ENCODE data around the gene FBXL17. TPM values are rescaled to one million over a fixed set of nuclear protein-coding genes. Genes with fewer than 3 reads are reported as not detected.

Gene FBXL17
- total RNA-seq, 5 donors from 2014 or later (not counting 1 experiment from before 2014, with no cell fraction given): 20.4 to 30.1 (median 22.1) TPM

DNA sequence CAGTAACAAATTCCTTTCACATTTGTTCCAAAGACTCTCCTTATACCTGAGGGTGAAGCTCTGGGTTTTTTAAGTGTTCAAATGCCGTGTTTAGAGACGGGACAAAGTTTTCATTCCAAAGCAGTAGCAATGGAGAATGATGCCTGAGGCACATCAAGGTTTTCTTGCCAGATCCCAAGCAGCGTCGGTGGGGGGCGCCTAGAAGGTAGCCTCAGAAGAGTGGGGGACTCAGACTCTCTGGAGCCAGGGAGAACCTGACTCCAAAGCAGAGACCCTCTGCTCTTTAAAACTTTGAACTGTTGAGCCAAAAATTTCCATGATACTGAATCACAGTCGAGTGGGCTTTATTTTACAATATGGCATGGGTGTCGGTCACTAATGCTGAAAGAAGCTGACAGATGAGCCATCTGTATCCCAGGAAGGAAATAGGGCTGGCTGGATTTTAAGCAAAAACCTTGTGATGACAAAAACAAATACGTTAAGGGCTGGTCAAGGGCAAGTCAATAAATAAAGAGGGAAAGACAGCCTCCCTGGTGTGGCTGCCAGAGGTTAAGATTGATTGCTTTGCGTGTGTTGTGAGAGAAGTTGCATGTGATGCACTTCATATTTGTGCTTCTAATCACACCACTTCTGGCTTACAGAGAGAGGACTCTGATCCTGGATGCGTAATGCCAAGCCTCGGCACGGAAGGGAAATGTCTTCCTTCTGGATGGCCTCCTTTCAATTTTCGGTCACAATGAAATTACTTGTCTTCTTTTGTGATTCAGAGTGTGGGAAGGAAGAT lies 550.1 kb downstream of the FBXL17 start:
- CTCF ChIA-PET: no interaction called here
- WGBS (ENCODE audit: insufficient coverage): 85% methylated on average over 9 of the region's 13 CpGs
- H3K9me3 ChIP-seq: no peaks in the 10 kb centered on the region
- no peak overlapping the region for H3K27ac Mint-ChIP-seq
- H3K36me3 Mint-ChIP-seq: no peaks in the 10 kb centered on the region
- POLR2A ChIA-PET: no interaction called here
- H3K4me1 ChIP-seq (ENCODE audit: control insufficient read depth in 1 of 2, extremely low read depth in 1 of 2, insufficient read depth in 2 of 2, low read length in 2 of 2): no peaks in the 10 kb centered on the region
- no peak overlapping the region for H3K27ac ChIP-seq (ENCODE audit: low read length)
- DNase-seq (no peak), ATAC-seq (replicated peaks in 1 of 4) (no peak)
- no peak overlapping the region for H3K4me3 ChIP-seq (ENCODE audit: control insufficient read depth in 1 of 2, extremely low read depth in 1 of 2, low read length in 1 of 2)
- no peaks in the 10 kb centered on the region for H3K27me3 Mint-ChIP-seq
- H3K4me1 Mint-ChIP-seq: no peaks in the 10 kb centered on the region
- H3K9me3 Mint-ChIP-seq: no peaks in the 10 kb centered on the region
- no peak overlapping the region for H3K4me3 Mint-ChIP-seq
- no peaks in the 10 kb centered on the region for H3K36me3 ChIP-seq (ENCODE audit: control insufficient read depth in 2 of 2, extremely low read depth in 1 of 2, insufficient read depth in 1 of 2, low read length in 1 of 2)
- H3K27me3 ChIP-seq (replicated peaks in 1 of 2; ENCODE audit: control insufficient read depth in 2 of 2, extremely low read depth in 1 of 2, insufficient read depth in 2 of 2, low read length in 1 of 2): no peaks in the 10 kb centered on the region

- no peaks in the 10 kb centered on the region for H3K4me1 ChIP-seq (ENCODE audit: control insufficient read depth in 1 of 2, extremely low read depth in 1 of 2, insufficient read depth in 2 of 2, low read length in 2 of 2)
- ChIA-PET CTCF (no interaction called here), POLR2A (no interaction called here)
- H3K4me3 ChIP-seq (ENCODE audit: control insufficient read depth in 1 of 2, extremely low read depth in 1 of 2, low read length in 1 of 2): no peak overlapping the region
- Mint-ChIP-seq H3K27ac (no peak overlapping the region), H3K4me1 (no peaks in the 10 kb centered on the region), H3K27me3 (no peaks in the 10 kb centered on the region), H3K4me3 (no peak overlapping the region), H3K36me3 (no peaks in the 10 kb centered on the region), H3K9me3 (no peaks in the 10 kb centered on the region)
- H3K36me3 ChIP-seq (ENCODE audit: control insufficient read depth in 2 of 2, extremely low read depth in 1 of 2, insufficient read depth in 1 of 2, low read length in 1 of 2): no peaks in the 10 kb centered on the region
- H3K9me3 ChIP-seq: no peaks in the 10 kb centered on the region
- 60% methylated on average over 1 of the region's 6 CpGs for WGBS (ENCODE audit: insufficient coverage)
- ATAC-seq (replicated peaks in 1 of 4) (no peak), DNase-seq (no peak)
- H3K27ac ChIP-seq (ENCODE audit: low read length): no peak overlapping the region
- H3K27me3 ChIP-seq (replicated peaks in 1 of 2; ENCODE audit: control insufficient read depth in 2 of 2, extremely low read depth in 1 of 2, insufficient read depth in 2 of 2, low read length in 1 of 2): no peaks in the 10 kb centered on the region
Measured at GRCh38 chr5:107830750-107831149, 551.1 kb downstream of the FBXL17 start.

- POLR2A ChIA-PET: no interaction called here
- no peak for DNase-seq
- ATAC-seq (replicated peaks in 1 of 4): no peak
- Histone ChIP-seq H3K4me1 (ENCODE audit: control insufficient read depth in 1 of 2, extremely low read depth in 1 of 2, insufficient read depth in 2 of 2, low read length in 2 of 2) (no peaks in the 10 kb centered on the region), H3K27me3 (replicated peaks in 1 of 2; ENCODE audit: control insufficient read depth in 2 of 2, extremely low read depth in 1 of 2, insufficient read depth in 2 of 2, low read length in 1 of 2) (no peaks in the 10 kb centered on the region), H3K36me3 (ENCODE audit: control insufficient read depth in 2 of 2, extremely low read depth in 1 of 2, insufficient read depth in 1 of 2, low read length in 1 of 2) (no peaks in the 10 kb centered on the region), H3K27ac (ENCODE audit: low read length) (no peak overlapping the region), H3K4me3 (ENCODE audit: control insufficient read depth in 1 of 2, extremely low read depth in 1 of 2, low read length in 1 of 2) (no peak overlapping the region), H3K9me3 (no peaks in the 10 kb centered on the region)
- CTCF ChIA-PET: no interaction called here
- Mint-ChIP-seq H3K27ac (no peak overlapping the region), H3K4me1 (no peaks in the 10 kb centered on the region), H3K9me3 (peaks cover 0 to 3% (median 0%) of the 10 kb centered on the region in 3 donors), H3K4me3 (no peak overlapping the region), H3K27me3 (no peaks in the 10 kb centered on the region), H3K36me3 (no peaks in the 10 kb centered on the region)
- WGBS (ENCODE audit: insufficient coverage): 100% methylated on average over 2 of the region's 6 CpGs
Measured at GRCh38 chr5:107826311-107827000, 555.4 kb downstream of the FBXL17 start.

GRCh38 chr5:107824821-107825220 lies 557.1 kb downstream of the FBXL17 start:
- Mint-ChIP-seq H3K27ac (no peak overlapping the region), H3K4me3 (no peak overlapping the region), H3K9me3 (peaks cover 0 to 3% (median 0%) of the 10 kb centered on the region in 3 donors), H3K4me1 (no peaks in the 10 kb centered on the region), H3K27me3 (no peaks in the 10 kb centered on the region), H3K36me3 (no peaks in the 10 kb centered on the region)
- ChIA-PET POLR2A (interaction anchor here in 1 of 2 donors (0.6 kb wide), 1 partner anchor 10 kb away, joined by 4 read pairs; no protein-coding TSS in a partner anchor), CTCF (interaction anchor here in 1 of 2 donors (0.7 kb wide), 1 partner anchor 788 kb away, joined by 3 read pairs; no protein-coding TSS in a partner anchor)
- no peaks in the 10 kb centered on the region for H3K4me1 ChIP-seq (ENCODE audit: control insufficient read depth in 1 of 2, extremely low read depth in 1 of 2, insufficient read depth in 2 of 2, low read length in 2 of 2)
- ATAC-seq (replicated peaks in 1 of 4): no peak
- H3K4me3 ChIP-seq (ENCODE audit: control insufficient read depth in 1 of 2, extremely low read depth in 1 of 2, low read length in 1 of 2): no peak overlapping the region
- WGBS (ENCODE audit: insufficient coverage): no CpG with 5 or more reads among the region's 1 CpG
- H3K9me3 ChIP-seq: no peaks in the 10 kb centered on the region
- no peaks in the 10 kb centered on the region for H3K27me3 ChIP-seq (replicated peaks in 1 of 2; ENCODE audit: control insufficient read depth in 2 of 2, extremely low read depth in 1 of 2, insufficient read depth in 2 of 2, low read length in 1 of 2)
- no peak for DNase-seq
- H3K27ac ChIP-seq (ENCODE audit: low read length): no peak overlapping the region
- H3K36me3 ChIP-seq (ENCODE audit: control insufficient read depth in 2 of 2, extremely low read depth in 1 of 2, insufficient read depth in 1 of 2, low read length in 1 of 2): no peaks in the 10 kb centered on the region

GRCh38 chr5:107821288-107821687 lies 560.6 kb downstream of the FBXL17 start:
- no peaks in the 10 kb centered on the region for H3K27me3 Mint-ChIP-seq
- DNase-seq: no peak
- no peaks in the 10 kb centered on the region for H3K36me3 Mint-ChIP-seq
- peaks cover 0 to 3% (median 0%) of the 10 kb centered on the region in 3 donors for H3K9me3 Mint-ChIP-seq
- Histone ChIP-seq H3K4me1 (ENCODE audit: control insufficient read depth in 1 of 2, extremely low read depth in 1 of 2, insufficient read depth in 2 of 2, low read length in 2 of 2) (no peaks in the 10 kb centered on the region), H3K27ac (ENCODE audit: low read length) (no peak overlapping the region), H3K9me3 (no peaks in the 10 kb centered on the region), H3K4me3 (ENCODE audit: control insufficient read depth in 1 of 2, extremely low read depth in 1 of 2, low read length in 1 of 2) (no peak overlapping the region), H3K27me3 (replicated peaks in 1 of 2; ENCODE audit: control insufficient read depth in 2 of 2, extremely low read depth in 1 of 2, insufficient read depth in 2 of 2, low read length in 1 of 2) (no peaks in the 10 kb centered on the region), H3K36me3 (ENCODE audit: control insufficient read depth in 2 of 2, extremely low read depth in 1 of 2, insufficient read depth in 1 of 2, low read length in 1 of 2) (no peaks in the 10 kb centered on the region)
- ChIA-PET POLR2A (no interaction called here), CTCF (interaction anchor here in 1 of 2 donors (0.7 kb wide), 1 partner anchor 420 kb away, joined by 3 read pairs; no protein-coding TSS in a partner anchor)
- H3K4me3 Mint-ChIP-seq: no peak overlapping the region
- ATAC-seq (replicated peaks in 1 of 4): no peak
- WGBS (ENCODE audit: insufficient coverage): 93% methylated on average over 3 of the region's 3 CpGs
- no peaks in the 10 kb centered on the region for H3K4me1 Mint-ChIP-seq
- H3K27ac Mint-ChIP-seq: no peak overlapping the region

- no peaks in the 10 kb centered on the region for H3K9me3 ChIP-seq
- Mint-ChIP-seq H3K9me3 (peaks cover 0 to 3% (median 0%) of the 10 kb centered on the region in 3 donors), H3K4me1 (no peaks in the 10 kb centered on the region), H3K27ac (no peak overlapping the region), H3K27me3 (no peaks in the 10 kb centered on the region), H3K36me3 (no peaks in the 10 kb centered on the region), H3K4me3 (no peak overlapping the region)
- H3K27ac ChIP-seq (ENCODE audit: low read length): no peak overlapping the region
- ChIA-PET CTCF (no interaction called here), POLR2A (no interaction called here)
- ATAC-seq (replicated peaks in 1 of 4): no peak
- no peaks in the 10 kb centered on the region for H3K36me3 ChIP-seq (ENCODE audit: control insufficient read depth in 2 of 2, extremely low read depth in 1 of 2, insufficient read depth in 1 of 2, low read length in 1 of 2)
- H3K4me1 ChIP-seq (ENCODE audit: control insufficient read depth in 1 of 2, extremely low read depth in 1 of 2, insufficient read depth in 2 of 2, low read length in 2 of 2): no peaks in the 10 kb centered on the region
- no peak for DNase-seq
- WGBS (ENCODE audit: insufficient coverage): 100% methylated on average over 1 of the region's 4 CpGs
- no peak overlapping the region for H3K4me3 ChIP-seq (ENCODE audit: control insufficient read depth in 1 of 2, extremely low read depth in 1 of 2, low read length in 1 of 2)
- no peaks in the 10 kb centered on the region for H3K27me3 ChIP-seq (replicated peaks in 1 of 2; ENCODE audit: control insufficient read depth in 2 of 2, extremely low read depth in 1 of 2, insufficient read depth in 2 of 2, low read length in 1 of 2)
Measured at GRCh38 chr5:107820429-107820828, 561.5 kb downstream of the FBXL17 start.
